ENCODE results near the gene RPAP3. TPM values are rescaled to one million over a fixed set of nuclear protein-coding genes. Genes with fewer than 3 reads are reported as not detected.

RPAP3 gene
- polyA plus RNA-seq, 6 donors from 2014 or later, result 47.8 to 69.5 (median 56.0) TPM

DNA sequence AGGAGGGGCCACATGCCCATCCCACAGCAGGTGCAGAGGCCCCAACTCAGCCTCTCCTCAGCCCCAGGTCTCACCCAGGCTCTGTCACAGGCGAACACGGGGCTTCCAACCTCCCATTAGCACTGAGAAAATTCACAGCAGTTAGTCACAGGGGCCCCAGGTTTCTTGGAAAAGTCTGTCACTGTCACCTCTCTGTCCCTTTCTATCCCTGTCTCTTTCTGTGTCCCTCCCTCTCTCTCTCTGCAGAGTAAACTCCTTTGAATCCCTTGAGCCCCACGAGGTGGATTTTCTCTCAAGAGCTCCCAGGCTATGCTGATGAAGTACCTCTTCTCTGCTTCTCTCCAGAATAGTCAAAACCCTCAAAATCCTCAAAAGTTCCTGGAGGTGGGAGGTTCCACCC lies 33.5 kb upstream of the RPAP3 start:
- Mint-ChIP-seq H3K27ac (peak overlapping the region in 4 of 6 donors; percentile 49 to 88 (median 63)), H3K27me3 (no peaks in the 10 kb centered on the region), H3K4me3 (peak overlapping the region in 5 of 8 donors; percentile 15 to 88 (median 81)), H3K9me3 (no peaks in the 10 kb centered on the region), H3K36me3 (no peaks in the 10 kb centered on the region), H3K4me1 (peaks cover 29 to 47% (median 38%) of the 10 kb centered on the region in 3 donors)
- DNase-seq (no peak), ATAC-seq (ENCODE audit: low read depth in 2 of 2) (no peak)

GRCh38 chr12:47737936-47738594 lies 32.2 kb upstream of the RPAP3 start:
- peaks cover 26 to 38% (median 29%) of the 10 kb centered on the region in 3 donors for H3K4me1 Mint-ChIP-seq
- H3K27me3 Mint-ChIP-seq, result no peaks in the 10 kb centered on the region
- no peaks in the 10 kb centered on the region for H3K9me3 Mint-ChIP-seq
- peak overlapping the region in 2 of 6 donors; percentile 59 to 66 for H3K27ac Mint-ChIP-seq
- no peaks in the 10 kb centered on the region for H3K36me3 Mint-ChIP-seq
- H3K4me3 Mint-ChIP-seq, result no peak overlapping the region
- no peak for ATAC-seq (ENCODE audit: low read depth in 2 of 2)
- DNase-seq, result no peak

DNA sequence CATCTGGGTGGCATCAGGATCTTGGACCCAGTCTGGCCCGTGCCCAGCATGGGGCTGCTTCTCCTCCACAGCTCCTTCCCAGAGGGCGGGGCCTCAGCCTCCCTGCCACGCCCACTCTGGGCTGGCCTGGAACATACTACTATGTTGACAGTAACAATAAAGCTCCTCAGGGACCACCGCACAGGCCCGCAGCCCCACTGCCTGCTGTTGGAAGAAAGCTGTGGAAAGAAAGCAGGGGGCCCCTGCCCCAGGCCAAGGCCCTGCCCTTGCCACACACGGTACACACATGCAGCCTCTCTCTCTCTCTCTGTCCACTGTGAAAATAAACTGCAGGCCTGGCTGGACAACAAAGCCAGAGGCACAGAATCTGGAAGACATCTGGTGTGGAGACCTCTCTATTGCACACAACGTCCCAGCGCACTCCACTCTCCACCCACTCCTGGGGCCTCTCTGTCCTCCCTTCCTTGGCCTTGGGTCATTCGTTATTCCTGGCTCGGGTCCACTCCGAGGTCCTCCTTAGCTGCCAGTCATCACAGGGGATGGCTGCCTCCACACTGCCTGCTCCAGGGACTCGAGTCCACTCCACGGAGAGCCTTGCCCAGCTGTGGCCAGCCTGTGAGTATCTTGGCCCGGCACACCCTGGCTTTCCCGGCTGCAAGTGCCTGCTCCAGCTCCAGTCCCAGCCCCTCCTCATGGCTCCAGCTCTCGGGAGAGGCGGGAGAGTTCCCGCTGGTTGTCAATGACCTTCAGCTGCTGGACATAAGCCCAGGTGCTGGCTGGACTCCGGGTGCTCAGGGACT lies 31.2 kb upstream of the RPAP3 start:
- no peaks in the 10 kb centered on the region for H3K36me3 Mint-ChIP-seq
- H3K27me3 Mint-ChIP-seq, result no peaks in the 10 kb centered on the region
- H3K9me3 Mint-ChIP-seq, result no peaks in the 10 kb centered on the region
- DNase-seq, result no peak
- no peak for ATAC-seq (ENCODE audit: low read depth in 2 of 2)
- H3K4me1 Mint-ChIP-seq, result peaks cover 26 to 36% (median 29%) of the 10 kb centered on the region in 3 donors
- H3K27ac Mint-ChIP-seq, result peak overlapping the region in 2 of 6 donors; percentile 59 to 82
- peak overlapping the region in 1 of 8 donors; percentile 25 for H3K4me3 Mint-ChIP-seq

DNA sequence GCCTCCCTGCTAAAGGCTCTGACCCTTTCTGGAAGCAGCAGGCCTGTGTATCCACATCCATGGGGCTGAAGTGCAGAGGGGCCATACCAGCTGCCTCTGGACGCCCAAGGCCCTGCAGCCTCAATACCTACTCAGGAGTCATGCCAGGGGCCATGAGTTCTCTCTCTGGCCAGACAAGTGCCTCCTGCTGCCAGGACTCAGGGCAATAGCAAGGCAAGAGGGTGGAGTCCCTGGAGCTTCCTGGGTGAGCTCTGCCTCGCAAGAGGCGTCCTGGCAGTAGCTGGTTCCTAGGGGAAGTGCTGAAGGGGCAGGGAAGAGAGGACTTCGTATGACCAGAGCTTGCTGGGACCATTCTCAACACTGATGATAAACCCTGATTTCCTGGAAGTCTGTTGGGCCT lies 30.4 kb upstream of the RPAP3 start:
- no peak for ATAC-seq (ENCODE audit: low read depth in 2 of 2)
- H3K9me3 Mint-ChIP-seq, result no peaks in the 10 kb centered on the region
- no peaks in the 10 kb centered on the region for H3K27me3 Mint-ChIP-seq
- no peak overlapping the region for H3K4me3 Mint-ChIP-seq
- H3K36me3 Mint-ChIP-seq, result no peaks in the 10 kb centered on the region
- H3K27ac Mint-ChIP-seq, result no peak overlapping the region
- H3K4me1 Mint-ChIP-seq, result peaks cover 20 to 31% (median 24%) of the 10 kb centered on the region in 3 donors
- no peak for DNase-seq

DNA sequence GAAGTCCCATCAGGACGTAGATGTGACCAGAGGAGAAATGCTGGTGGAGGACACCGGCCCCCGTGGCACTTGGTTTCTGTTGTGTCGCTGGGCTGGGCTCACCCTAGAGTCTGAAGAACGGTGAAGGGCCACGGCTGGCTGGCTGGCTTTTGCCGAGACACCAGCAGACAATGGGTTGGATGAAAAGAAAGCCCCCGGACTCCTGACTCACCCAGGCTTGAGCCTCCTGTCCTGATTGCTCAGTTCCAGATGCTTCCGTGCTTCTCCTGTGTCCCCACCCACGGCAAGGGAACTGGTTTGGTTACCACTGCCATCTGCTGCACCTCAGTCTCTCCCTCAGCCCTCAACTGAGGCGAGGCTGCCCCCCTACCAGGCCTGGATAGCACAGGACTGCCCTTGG lies 29.8 kb upstream of the RPAP3 start:
- H3K36me3 Mint-ChIP-seq, result no peaks in the 10 kb centered on the region
- ATAC-seq (ENCODE audit: low read depth in 2 of 2), result no peak
- H3K9me3 Mint-ChIP-seq, result no peaks in the 10 kb centered on the region
- H3K27me3 Mint-ChIP-seq, result no peaks in the 10 kb centered on the region
- no peak overlapping the region for H3K27ac Mint-ChIP-seq
- peaks cover 14 to 25% (median 19%) of the 10 kb centered on the region in 3 donors for H3K4me1 Mint-ChIP-seq
- no peak overlapping the region for H3K4me3 Mint-ChIP-seq
- DNase-seq, result no peak

DNA sequence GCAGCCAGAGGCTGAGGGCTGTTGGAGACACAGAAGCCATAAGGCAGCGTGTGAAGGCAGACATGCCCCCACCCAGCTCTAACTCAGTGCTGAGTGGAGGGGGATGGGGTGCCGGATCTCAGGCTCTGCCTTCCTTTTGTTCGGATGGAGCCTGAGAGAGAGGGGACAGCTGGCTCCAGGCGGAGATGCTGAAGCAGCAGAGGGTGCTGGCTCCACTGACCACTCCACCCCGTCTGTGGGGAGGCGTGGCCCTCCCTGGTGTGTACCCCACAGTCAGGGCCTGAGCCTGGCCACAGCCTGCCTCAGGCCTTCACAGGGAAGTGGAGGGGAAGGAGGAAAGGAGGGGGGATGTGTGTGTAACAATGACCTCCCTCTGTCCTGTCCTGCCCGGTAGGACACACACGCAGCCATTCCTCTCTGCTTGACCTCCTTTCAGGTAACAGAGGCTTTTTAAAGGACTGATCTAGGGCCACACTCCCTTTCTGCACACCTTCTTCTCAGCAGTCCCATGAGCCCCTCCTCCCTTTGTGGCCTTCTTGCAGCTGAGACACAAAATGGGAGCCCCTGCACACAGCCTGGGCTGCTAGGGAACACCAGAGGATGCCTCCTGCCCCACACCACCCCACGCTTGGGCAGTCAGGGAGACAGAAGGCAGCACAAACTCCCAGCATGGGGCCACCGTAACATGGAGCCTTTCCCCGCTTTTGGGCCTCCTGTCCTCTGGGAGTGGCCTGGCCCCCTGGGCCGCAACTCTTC lies 29.1 kb upstream of the RPAP3 start:
- no peak overlapping the region for H3K4me3 Mint-ChIP-seq
- H3K36me3 Mint-ChIP-seq, result no peaks in the 10 kb centered on the region
- ATAC-seq (ENCODE audit: low read depth in 2 of 2), result no peak
- H3K9me3 Mint-ChIP-seq, result no peaks in the 10 kb centered on the region
- H3K4me1 Mint-ChIP-seq, result peaks cover 7 to 18% (median 12%) of the 10 kb centered on the region in 3 donors
- H3K27ac Mint-ChIP-seq, result peak overlapping the region in 1 of 6 donors; percentile 59
- no peak for DNase-seq
- no peaks in the 10 kb centered on the region for H3K27me3 Mint-ChIP-seq

- no peaks in the 10 kb centered on the region for H3K27me3 Mint-ChIP-seq
- peaks cover 0 to 3% (median under 1%) of the 10 kb centered on the region in 3 donors for H3K4me1 Mint-ChIP-seq
- no peaks in the 10 kb centered on the region for H3K9me3 Mint-ChIP-seq
- H3K27ac Mint-ChIP-seq, result no peak overlapping the region
- DNase-seq, result no peak
- H3K36me3 Mint-ChIP-seq, result no peaks in the 10 kb centered on the region
- no peak overlapping the region for H3K4me3 Mint-ChIP-seq
- no peak for ATAC-seq (ENCODE audit: low read depth in 2 of 2)
Observed at GRCh38 chr12:47733142-47733541, 27.3 kb upstream of the RPAP3 start.

GRCh38 chr12:47732504-47732903 lies 26.7 kb upstream of the RPAP3 start:
- DNase-seq (no peak), ATAC-seq (ENCODE audit: low read depth in 2 of 2) (no peak)
- no peak overlapping the region for H3K4me3 Mint-ChIP-seq
- no peaks in the 10 kb centered on the region for H3K9me3 Mint-ChIP-seq
- H3K27me3 Mint-ChIP-seq, result no peaks in the 10 kb centered on the region
- H3K4me1 Mint-ChIP-seq, result peaks cover 0 to 3% (median 0%) of the 10 kb centered on the region in 3 donors
- no peaks in the 10 kb centered on the region for H3K36me3 Mint-ChIP-seq
- H3K27ac Mint-ChIP-seq, result no peak overlapping the region

GRCh38 chr12:47731723-47732122 lies 25.9 kb upstream of the RPAP3 start:
- H3K9me3 Mint-ChIP-seq, result no peaks in the 10 kb centered on the region
- H3K27me3 Mint-ChIP-seq, result no peaks in the 10 kb centered on the region
- no peaks in the 10 kb centered on the region for H3K36me3 Mint-ChIP-seq
- H3K4me3 Mint-ChIP-seq, result no peak overlapping the region
- peaks cover 0 to 5% (median 3%) of the 10 kb centered on the region in 3 donors for H3K4me1 Mint-ChIP-seq
- DNase-seq (no peak), ATAC-seq (ENCODE audit: low read depth in 2 of 2) (no peak)
- no peak overlapping the region for H3K27ac Mint-ChIP-seq

DNA sequence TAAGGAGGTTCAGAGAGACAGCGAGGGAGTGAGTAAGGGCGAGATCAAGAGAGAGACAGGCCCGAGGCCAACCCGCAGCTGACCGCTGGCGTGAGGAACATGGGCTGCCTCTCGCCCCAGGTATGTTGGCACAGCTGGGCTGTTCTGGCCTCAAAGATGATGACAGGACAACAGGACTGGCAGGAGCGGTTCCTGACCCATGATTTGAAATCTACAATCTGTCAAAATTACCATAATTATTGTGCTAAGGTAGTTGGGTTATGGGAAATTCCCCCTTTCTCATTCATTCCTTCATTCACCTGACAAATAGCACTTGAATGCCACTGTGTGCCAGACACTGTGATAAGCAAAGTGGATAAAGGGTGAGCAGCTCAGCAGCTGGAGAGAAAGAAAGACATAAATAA lies 24.5 kb upstream of the RPAP3 start:
- no peak overlapping the region for H3K27ac Mint-ChIP-seq
- H3K36me3 Mint-ChIP-seq, result no peaks in the 10 kb centered on the region
- ATAC-seq (ENCODE audit: low read depth in 2 of 2) (no peak), DNase-seq (no peak)
- H3K4me1 Mint-ChIP-seq, result peaks cover 4 to 16% (median 8%) of the 10 kb centered on the region in 3 donors
- H3K27me3 Mint-ChIP-seq, result no peaks in the 10 kb centered on the region
- H3K4me3 Mint-ChIP-seq, result no peak overlapping the region
- no peaks in the 10 kb centered on the region for H3K9me3 Mint-ChIP-seq

DNA sequence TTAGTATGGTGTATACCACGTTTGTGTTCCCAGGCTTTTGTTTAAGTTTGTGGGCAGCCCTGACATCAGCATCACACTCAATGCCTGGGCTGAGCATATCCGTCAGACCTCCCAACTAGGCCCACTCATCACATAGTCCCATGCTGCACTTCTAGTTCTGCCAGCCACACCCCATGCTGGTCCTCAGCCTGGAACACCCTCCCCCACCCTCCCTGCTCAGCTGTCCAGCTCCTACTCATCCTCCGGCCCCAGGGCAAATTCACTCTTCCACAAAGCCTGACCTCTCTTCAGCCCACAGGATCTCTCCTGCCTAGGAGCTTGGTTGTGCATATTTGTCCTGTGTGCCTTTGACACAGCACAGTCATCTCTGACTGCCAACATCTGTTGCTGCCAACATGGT lies 23.4 kb upstream of the RPAP3 start:
- Mint-ChIP-seq H3K36me3 (peaks cover 0 to 2% of the 10 kb centered on the region in 2 donors), H3K4me3 (no peak overlapping the region), H3K4me1 (peaks cover 4 to 22% (median 14%) of the 10 kb centered on the region in 3 donors), H3K9me3 (no peaks in the 10 kb centered on the region), H3K27ac (peak overlapping the region in 3 of 6 donors; percentile 22 to 66 (median 33)), H3K27me3 (no peaks in the 10 kb centered on the region)
- DNase-seq, result no peak
- no peak for ATAC-seq (ENCODE audit: low read depth in 2 of 2)

DNA sequence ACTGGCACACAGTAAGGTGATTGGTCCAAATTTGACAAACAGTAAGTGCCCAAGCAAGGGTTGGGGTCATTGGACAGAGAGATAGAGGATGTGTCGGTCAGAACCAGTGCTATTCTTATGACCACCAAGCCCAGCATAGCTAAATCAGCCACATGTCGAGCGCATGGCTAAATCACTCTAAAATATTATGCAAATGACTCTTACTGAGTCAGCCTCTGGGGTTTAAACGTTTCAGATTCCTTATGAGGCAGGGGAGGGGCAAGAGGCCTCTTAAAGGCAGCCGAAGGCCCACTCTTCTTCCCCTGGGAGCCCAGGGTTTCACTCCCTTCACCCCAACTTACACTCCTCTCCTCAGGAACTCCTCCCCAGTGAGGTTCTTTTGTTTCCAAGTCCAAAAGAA lies 20.1 kb upstream of the RPAP3 start:
- peaks cover 4 to 35% (median 18%) of the 10 kb centered on the region in 3 donors for H3K4me1 Mint-ChIP-seq
- H3K27me3 Mint-ChIP-seq, result peaks cover 0 to 8% (median 0%) of the 10 kb centered on the region in 3 donors
- H3K4me3 Mint-ChIP-seq, result no peak overlapping the region
- DNase-seq (no peak), ATAC-seq (ENCODE audit: low read depth in 2 of 2) (peak; percentile 39 to 61)
- no peak overlapping the region for H3K27ac Mint-ChIP-seq
- no peaks in the 10 kb centered on the region for H3K9me3 Mint-ChIP-seq
- H3K36me3 Mint-ChIP-seq, result peaks cover 0 to 14% of the 10 kb centered on the region in 2 donors

- H3K4me1 Mint-ChIP-seq, result peaks cover 4 to 35% (median 18%) of the 10 kb centered on the region in 3 donors
- H3K36me3 Mint-ChIP-seq, result peaks cover 0 to 14% of the 10 kb centered on the region in 2 donors
- H3K9me3 Mint-ChIP-seq, result no peaks in the 10 kb centered on the region
- no peak for DNase-seq
- peak within 1 kb of the TSS in 3 of 6 donors; percentile 10 to 52 (median 32) for H3K27ac Mint-ChIP-seq
- ATAC-seq (ENCODE audit: low read depth in 2 of 2), result no peak
- peaks cover 0 to 8% (median 0%) of the 10 kb centered on the region in 3 donors for H3K27me3 Mint-ChIP-seq
- no peak within 1 kb of the TSS for H3K4me3 Mint-ChIP-seq
Observed at GRCh38 chr12:47725091-47725772, 19.4 kb upstream of the RPAP3 start, which contains the start of gene ENDOU. Gene ENDOU, minus strand, starts transcription at chr12:47725490. Its CDS starts 77 bp downstream, at chr12:47725413.

Measured in naive B cell (primary cell).